ENCODE results near the gene CRIP1.

The CRIP1 gene

GRCh38 chr14:105536051-105536450 is 49.4 kb downstream of the CRIP1 start:
- TF ChIP-seq, protein P1, sequence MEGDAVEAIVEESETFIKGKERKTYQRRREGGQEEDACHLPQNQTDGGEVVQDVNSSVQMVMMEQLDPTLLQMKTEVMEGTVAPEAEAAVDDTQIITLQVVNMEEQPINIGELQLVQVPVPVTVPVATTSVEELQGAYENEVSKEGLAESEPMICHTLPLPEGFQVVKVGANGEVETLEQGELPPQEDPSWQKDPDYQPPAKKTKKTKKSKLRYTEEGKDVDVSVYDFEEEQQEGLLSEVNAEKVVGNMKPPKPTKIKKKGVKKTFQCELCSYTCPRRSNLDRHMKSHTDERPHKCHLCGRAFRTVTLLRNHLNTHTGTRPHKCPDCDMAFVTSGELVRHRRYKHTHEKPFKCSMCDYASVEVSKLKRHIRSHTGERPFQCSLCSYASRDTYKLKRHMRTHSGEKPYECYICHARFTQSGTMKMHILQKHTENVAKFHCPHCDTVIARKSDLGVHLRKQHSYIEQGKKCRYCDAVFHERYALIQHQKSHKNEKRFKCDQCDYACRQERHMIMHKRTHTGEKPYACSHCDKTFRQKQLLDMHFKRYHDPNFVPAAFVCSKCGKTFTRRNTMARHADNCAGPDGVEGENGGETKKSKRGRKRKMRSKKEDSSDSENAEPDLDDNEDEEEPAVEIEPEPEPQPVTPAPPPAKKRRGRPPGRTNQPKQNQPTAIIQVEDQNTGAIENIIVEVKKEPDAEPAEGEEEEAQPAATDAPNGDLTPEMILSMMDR (IDR thresholded peaks at IDR 0.05; ENCODE audit: insufficient read depth, low read depth, low read length, missing control alignments): no peak
- DNase-seq (ENCODE audit: low read depth): no peak
- H3K4me3 ChIP-seq (ENCODE audit: low read depth, low read length): no peak overlapping the region

- no peak for DNase-seq (ENCODE audit: low read depth)
- H3K4me3 ChIP-seq (ENCODE audit: low read depth, low read length): no peak overlapping the region
- TF ChIP-seq, protein P1 (IDR thresholded peaks at IDR 0.05; ENCODE audit: insufficient read depth, low read depth, low read length, missing control alignments): no peak
Observed at GRCh38 chr14:105536691-105537579, 50.2 kb downstream of the CRIP1 start.

DNA sequence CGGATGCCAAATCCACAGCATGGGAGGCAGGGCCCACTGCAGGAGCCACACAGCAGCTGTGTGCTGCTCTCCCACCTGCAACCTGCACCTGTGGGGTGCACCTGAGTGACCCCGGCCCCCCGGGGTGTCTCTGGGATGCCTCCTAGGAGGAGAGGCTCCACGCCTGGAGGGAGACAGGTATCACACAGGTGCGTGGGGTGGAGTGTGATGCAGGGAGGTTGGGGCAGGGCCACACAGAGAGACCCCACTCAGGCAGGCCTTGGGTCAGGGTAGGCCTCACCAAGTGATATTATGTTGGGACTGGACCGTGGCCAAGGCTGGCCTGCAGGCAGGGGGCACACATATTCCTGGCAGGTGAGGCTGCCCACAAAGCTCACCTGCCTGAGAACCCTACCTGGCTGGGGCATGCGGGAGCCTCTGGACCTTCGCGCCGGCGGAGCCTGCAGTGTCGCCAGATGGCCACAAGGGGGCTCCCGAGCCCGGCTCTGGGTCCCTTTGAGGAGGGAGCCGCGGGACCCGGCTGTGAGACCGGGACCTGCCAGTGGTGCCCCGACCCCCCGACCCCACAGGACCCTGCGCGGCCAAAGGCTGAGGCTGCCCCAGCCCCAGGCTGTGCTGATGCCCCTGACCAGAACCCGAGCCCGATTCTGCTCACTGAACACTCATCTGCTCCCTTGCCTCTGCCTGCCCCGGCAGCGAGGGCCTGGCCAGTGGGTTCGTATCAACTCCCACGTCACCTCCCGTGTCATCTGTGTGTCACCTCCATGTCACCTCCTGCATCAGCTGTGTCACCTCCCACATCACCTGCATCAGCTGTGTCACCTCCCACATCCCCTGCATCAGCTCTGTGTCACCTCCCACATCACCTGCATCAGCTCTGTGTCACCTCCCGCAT is 51.1 kb downstream of the CRIP1 start:
- TF ChIP-seq, protein P1 (IDR thresholded peaks at IDR 0.05; ENCODE audit: insufficient read depth, low read depth, low read length, missing control alignments): peak; percentile 97
- H3K4me3 ChIP-seq (ENCODE audit: low read depth, low read length): no peak overlapping the region
- peak; percentile 54 for DNase-seq (ENCODE audit: low read depth)

All from GM12865 (cell line).